HG02885 (cell line): ENCODE measurements around the gene RBM20.
"Not testable (repeated sequence)": the region's sequence is repeated elsewhere in the genome, so short reads cannot be mapped to it uniquely, and the experiment has no call there.

ENCODE experiments used
- ATAC-seq: cut with Tn5 transposase; IDR thresholded peaks from one replicate; pipeline ENCODE4 v1.9.1; 2021; ENCODE audit warnings: mild to moderate bottlenecking; ENCODE audit not compliant: unreplicated experiment, poor library complexity

RBM20 gene

GRCh38 chr10:110725801-110726630 is 81.9 kb downstream of the RBM20 start:
- ATAC-seq = no peak

DNA sequence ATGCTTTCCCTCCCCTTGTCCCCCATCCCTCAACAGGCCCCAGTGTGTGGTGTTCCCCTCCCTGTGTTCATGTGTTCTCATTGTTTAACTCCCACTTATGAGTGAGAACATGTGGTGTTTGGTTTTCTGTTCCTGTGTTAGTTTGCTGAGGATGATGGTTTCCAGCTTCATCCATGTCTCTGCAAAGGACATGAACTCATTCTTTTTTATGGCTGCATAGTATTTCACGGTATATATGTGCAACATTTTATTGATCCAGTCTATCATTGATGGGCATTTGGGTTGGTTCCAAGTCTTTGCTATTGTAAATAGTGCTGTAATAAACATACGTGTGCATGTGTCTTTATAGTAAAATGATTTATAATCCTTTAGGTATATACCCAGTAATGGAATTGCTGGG is 83.6 kb downstream of the RBM20 start:
- ATAC-seq = not testable (repeated sequence)

- ATAC-seq = no peak
Observed at GRCh38 chr10:110730345-110731050, 86.4 kb downstream of the RBM20 start.

GRCh38 chr10:110733218-110733952 is 89.2 kb downstream of the RBM20 start:
- no peak for ATAC-seq

DNA sequence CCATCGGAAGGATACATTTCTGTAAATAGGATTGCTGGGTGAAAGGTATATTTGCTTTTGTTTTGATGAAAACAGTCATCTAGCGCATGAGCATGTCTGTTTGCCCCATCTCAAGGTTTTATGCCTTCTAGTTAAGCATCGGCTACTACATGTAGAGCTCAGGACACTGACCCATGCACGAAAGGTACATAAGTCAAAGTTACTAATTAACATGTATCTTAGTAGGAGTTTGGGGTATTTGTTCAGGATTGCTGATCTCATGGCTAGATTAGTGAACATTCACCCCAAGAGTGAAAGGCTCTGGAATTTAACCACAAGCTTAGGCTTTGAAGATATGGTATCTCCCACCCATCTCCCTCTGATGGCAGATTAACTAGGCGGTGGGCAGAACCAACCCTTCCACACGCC is 91.5 kb downstream of the RBM20 start:
- no peak for ATAC-seq

- no peak for ATAC-seq
Observed at GRCh38 chr10:110737886-110738634, 93.9 kb downstream of the RBM20 start.

DNA sequence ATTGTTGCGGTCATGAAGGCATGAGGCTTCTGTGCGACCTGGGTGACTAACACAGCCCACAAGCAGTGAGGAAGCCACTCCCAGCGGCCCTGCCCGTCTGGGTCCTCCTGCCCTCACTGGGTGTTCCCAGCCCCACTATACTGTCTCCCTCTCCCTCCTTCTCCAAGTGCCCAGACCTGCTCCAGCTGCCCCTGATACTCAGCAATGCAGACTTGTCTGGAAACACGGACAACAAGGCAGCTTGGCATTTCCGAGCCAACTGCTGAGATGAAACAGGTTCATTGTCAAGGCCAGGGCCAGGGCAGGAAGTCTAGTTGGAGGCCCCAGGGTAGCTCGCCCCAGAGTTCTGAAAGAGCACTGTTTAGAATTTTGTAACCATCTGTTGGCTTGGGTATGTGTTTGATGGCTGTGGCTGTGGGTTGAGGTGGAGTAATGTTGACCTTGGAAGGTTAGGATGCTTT is 95.7 kb downstream of the RBM20 start:
- no peak for ATAC-seq

GRCh38 chr10:110742801-110743200 is 98.7 kb downstream of the RBM20 start:
- ATAC-seq = no peak

DNA sequence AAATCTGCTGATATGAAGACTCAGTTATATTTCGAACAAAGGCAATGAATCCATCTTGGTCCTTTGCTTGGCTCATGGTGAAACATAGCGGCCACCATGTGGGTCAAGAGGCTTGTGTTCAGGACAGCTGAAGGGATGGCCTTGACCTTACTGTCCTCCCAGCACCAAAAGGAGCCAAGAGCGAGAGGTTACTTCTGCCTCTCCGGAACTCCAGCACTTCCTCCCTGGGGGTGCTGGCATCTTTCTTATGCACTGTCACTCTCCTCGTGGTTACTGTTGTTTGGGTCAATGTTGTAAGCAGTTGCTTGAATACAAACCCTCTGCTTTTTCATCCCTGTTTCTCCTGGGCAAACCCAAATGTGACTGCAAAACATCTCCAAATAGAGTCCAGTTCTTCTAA is 100.6 kb downstream of the RBM20 start:
- ATAC-seq = no peak

GRCh38 chr10:110746254-110746826 is 102.2 kb downstream of the RBM20 start:
- ATAC-seq = peak; percentile 49

DNA sequence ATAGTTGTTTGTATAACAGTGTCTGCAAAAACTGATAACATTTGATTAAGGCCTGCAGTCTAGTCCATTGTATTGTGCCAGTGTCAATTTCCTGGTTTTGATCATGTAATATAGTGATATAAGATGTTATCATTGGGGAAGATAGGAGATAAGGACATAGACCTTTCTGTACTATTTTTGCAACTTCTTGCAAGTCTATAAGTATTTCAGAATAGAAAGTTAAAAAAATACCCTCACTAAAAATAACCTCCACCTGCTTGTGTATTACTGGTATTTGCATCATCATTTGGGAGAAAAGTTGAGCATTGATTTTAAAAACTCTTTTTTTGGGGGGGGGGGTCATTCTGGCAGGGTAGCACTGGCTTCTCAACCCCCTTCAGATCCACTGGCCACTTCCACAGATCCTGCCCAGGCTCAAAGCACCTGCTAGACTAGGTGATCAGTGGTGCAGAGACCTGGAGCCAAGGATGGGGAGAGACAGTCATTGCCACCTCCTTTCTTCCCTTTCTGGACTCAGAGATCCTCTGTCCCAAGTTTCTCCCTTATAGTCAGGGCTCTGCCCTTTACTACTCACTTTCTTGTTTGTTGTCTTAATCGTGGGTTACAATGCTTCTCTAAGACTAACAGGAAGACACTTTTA is 103.0 kb downstream of the RBM20 start:
- ATAC-seq = peak; percentile 33

DNA sequence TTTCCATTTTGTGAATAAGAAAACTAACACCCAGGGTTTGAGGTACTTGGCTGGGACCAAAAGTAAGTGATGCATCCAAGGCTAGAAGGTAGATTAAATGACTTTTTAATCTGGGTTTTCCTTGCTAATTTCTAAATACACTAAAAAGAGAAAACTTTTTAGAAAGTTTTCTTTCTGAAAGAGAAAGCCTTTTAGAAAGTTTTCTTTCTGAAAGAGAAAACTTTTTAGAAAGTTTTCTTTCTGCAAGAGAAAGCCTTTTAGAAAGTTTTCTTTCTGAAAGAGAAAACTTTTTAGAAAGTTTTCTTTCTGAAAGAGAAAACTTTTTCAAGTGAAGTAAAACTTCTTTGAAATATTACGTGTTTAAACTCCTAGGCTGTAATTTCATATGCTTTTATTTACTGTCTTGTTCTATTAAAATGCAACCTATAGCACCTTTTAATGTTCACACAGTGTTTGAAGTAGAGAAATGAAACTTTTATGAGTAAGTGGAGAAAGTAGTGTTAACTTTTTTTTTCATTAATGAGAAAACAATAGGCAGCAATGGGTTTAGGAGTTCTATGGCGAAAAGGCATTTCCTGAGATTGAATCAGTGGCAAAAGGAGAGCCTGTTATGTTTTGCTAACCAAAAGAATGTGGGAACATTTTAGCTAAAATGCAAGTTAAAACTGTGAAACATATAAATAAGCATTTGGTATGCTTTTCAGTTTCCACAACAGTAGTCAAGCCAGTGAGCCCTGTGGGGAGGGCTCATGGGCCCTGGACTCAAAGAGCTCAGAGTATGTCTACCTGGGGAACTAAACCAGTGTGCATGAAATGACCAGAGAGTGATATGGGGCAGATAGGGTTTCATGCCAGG is 103.7 kb downstream of the RBM20 start:
- ATAC-seq = peak; percentile 56

GRCh38 chr10:110748970-110749369 is 104.8 kb downstream of the RBM20 start:
- ATAC-seq = no peak

GRCh38 chr10:110750931-110751330 is 106.8 kb downstream of the RBM20 start:
- ATAC-seq = no peak

GRCh38 chr10:110751850-110752249 is 107.7 kb downstream of the RBM20 start:
- ATAC-seq = no peak

DNA sequence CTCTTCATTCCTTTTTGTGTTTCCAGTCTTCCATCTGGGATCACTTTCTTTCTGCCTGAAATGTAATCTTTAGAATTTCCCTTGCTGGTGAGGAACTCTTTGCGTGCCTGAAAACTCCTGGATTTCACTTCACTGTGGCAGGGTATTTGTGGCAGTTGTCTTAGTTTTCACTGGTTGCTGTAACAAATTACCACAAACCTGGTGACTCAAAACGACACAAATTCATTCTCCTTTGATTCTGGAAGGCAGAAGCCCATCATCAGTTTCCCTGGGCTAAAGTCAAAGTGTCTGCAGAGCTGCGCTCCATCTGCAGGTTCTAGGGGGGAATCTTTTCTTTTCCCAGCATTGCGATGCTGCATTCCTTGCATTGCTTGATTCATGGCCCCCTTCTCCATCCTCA is 109.3 kb downstream of the RBM20 start:
- ATAC-seq = no peak

DNA sequence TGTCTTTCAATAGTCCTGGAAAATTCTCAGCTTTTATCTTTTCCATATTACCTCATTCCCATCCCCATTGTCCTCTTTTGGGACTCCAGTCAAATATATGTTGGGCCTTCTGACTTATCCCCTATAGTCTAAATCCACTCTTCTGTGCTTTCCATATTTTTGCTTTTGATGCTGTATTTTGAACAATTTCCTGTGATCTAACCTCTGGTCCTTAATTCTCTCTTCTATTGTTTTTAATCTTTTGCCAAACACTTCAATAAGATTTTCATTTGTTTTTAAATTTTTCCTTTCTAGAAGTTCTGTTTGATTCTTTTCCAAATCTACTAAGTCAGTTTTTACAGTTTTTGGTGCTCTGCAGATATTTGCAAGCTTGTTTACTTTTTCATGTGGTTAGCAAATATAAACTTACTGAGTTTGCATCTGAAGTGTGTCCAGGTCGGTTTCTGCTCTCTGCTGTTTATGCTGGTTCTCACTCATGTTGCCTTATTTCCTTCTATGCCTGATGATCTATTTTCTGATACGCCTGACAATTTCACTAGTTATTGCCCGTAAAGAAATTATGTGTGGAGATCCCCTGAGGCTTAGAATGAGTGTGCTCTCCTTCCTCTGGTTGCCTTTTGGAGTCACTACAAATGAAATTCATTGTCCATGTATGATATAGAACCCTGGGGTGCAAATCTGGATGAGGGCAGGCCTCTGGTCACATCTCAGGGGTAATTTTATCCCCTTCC is 110.4 kb downstream of the RBM20 start:
- ATAC-seq = no peak

- no peak for ATAC-seq
Observed at GRCh38 chr10:110755781-110756180, 111.6 kb downstream of the RBM20 start.
